Measurements from ENCODE around the gene OR2V1.
A peak's percentile ranks its signal among the peaks of the same experiment; 100 is the strongest.
"Not testable (repeated sequence)": the region's sequence is repeated elsewhere in the genome, so short reads cannot be mapped to it uniquely, and the experiment has no call there.

OR2V1 gene

GRCh38 chr5:181160755-181161533, 30.0 kb upstream of the OR2V1 start:
- DNase-seq (ENCODE audit: low read depth, low spot score), result not testable (repeated sequence)
- H3K27ac ChIP-seq, result peak overlapping the region; percentile 32

- H3K27ac ChIP-seq, result peak overlapping the region; percentile 55
- no peak for DNase-seq (ENCODE audit: low read depth, low spot score)
Observed at GRCh38 chr5:181160152-181160754, 29.3 kb upstream of the OR2V1 start.

- no peak for DNase-seq (ENCODE audit: low read depth, low spot score)
- H3K27ac ChIP-seq, result peak overlapping the region; percentile 55
Observed at GRCh38 chr5:181159286-181160151, 28.6 kb upstream of the OR2V1 start.

- no peak for DNase-seq (ENCODE audit: low read depth, low spot score)
- no peak overlapping the region for H3K27ac ChIP-seq
Observed at GRCh38 chr5:181158869-181159268, 27.9 kb upstream of the OR2V1 start.

GRCh38 chr5:181156758-181157157, 25.8 kb upstream of the OR2V1 start:
- no peak overlapping the region for H3K27ac ChIP-seq
- DNase-seq (ENCODE audit: low read depth, low spot score), result no peak

GRCh38 chr5:181153814-181154213, 22.8 kb upstream of the OR2V1 start:
- DNase-seq (ENCODE audit: low read depth, low spot score), result no peak
- no peak overlapping the region for H3K27ac ChIP-seq

GRCh38 chr5:181152406-181152805, 21.4 kb upstream of the OR2V1 start:
- DNase-seq (ENCODE audit: low read depth, low spot score), result no peak
- peak overlapping the region; percentile 55 for H3K27ac ChIP-seq

- no peak overlapping the region for H3K27ac ChIP-seq
- DNase-seq (ENCODE audit: low read depth, low spot score), result no peak
Observed at GRCh38 chr5:181151146-181151545, 20.2 kb upstream of the OR2V1 start.

- DNase-seq (ENCODE audit: low read depth, low spot score), result no peak
- no peak overlapping the region for H3K27ac ChIP-seq
Observed at GRCh38 chr5:181149806-181150733, 19.1 kb upstream of the OR2V1 start.

- DNase-seq (ENCODE audit: low read depth, low spot score), result no peak
Observed at GRCh38 chr5:181149355-181149754, 18.4 kb upstream of the OR2V1 start.

GRCh38 chr5:181146927-181147636, 16.1 kb upstream of the OR2V1 start, which contains the start of gene OR2V2:
TSS of gene OR2V2 (plus strand) at chr5:181147586. CDS start at chr5:181154943, 7,357 bp downstream.
- not testable (repeated sequence) for H3K27ac ChIP-seq; DNase-seq (ENCODE audit: low read depth, low spot score)

More at GRCh38 chr5:181149355-181149754, 18.4 kb upstream of the OR2V1 start:
- no peak overlapping the region for H3K27ac ChIP-seq

- DNase-seq (ENCODE audit: low read depth, low spot score), result no peak
- no peak overlapping the region for H3K27ac ChIP-seq
Observed at GRCh38 chr5:181145133-181145532, 14.2 kb upstream of the OR2V1 start.

- no peak overlapping the region for H3K27ac ChIP-seq
- DNase-seq (ENCODE audit: low read depth, low spot score), result no peak
Observed at GRCh38 chr5:181142054-181142453, 11.1 kb upstream of the OR2V1 start.

GRCh38 chr5:181140766-181141165, 9.8 kb upstream of the OR2V1 start:
- H3K27ac ChIP-seq, result no peak overlapping the region
- no peak for DNase-seq (ENCODE audit: low read depth, low spot score)

GRCh38 chr5:181138258-181138657, 7.3 kb upstream of the OR2V1 start:
- H3K27ac ChIP-seq, result no peak overlapping the region
- DNase-seq (ENCODE audit: low read depth, low spot score), result no peak

- no peak overlapping the region for H3K27ac ChIP-seq
- DNase-seq (ENCODE audit: low read depth, low spot score), result no peak
Observed at GRCh38 chr5:181136361-181136955, 5.5 kb upstream of the OR2V1 start.

GRCh38 chr5:181134259-181134658, 3.3 kb upstream of the OR2V1 start:
- no peak for DNase-seq (ENCODE audit: low read depth, low spot score)
- H3K27ac ChIP-seq, result no peak overlapping the region

- peak; percentile 18 for DNase-seq (ENCODE audit: low read depth, low spot score)
Observed at GRCh38 chr5:181133610-181134231, 2.8 kb upstream of the OR2V1 start.

More at GRCh38 chr5:181133610-181134231, 2.8 kb upstream of the OR2V1 start:
- no peak overlapping the region for H3K27ac ChIP-seq
